Liver (tissue), 3 donors: ENCODE measurements around the gene C2CD5.
"Not testable (repeated sequence)": the region's sequence is repeated elsewhere in the genome, so short reads cannot be mapped to it uniquely, and the experiment has no call there.

ENCODE experiments used
- ATF3 ChIP-seq: IDR thresholded peaks from 2 replicates; pipeline ENCODE4 v1.6.1; 2016; ENCODE audit warnings: antibody characterized with exemption
- CTCF ChIP-seq: fragments of 150-350 bp; IDR thresholded peaks from 2 replicates; pipeline ENCODE4 v1.5.1; 2017; ENCODE audit warnings: improper control_type of control experiment, low read depth, low read length; ENCODE audit not compliant: missing input control
- FOXA2 ChIP-seq: IDR thresholded peaks from 2 replicates; pipeline ENCODE4 v1.6.1; 2016; ENCODE audit warnings: antibody characterized with exemption
- JUND ChIP-seq, 2 donors: IDR thresholded peaks; 2 replicates each; pipeline ENCODE4 v1.6.1; 2016; ENCODE audit warnings: antibody characterized with exemption in 2 of 2
- MAX ChIP-seq: IDR thresholded peaks from 2 replicates; pipeline ENCODE4 v1.6.1; 2016; ENCODE audit warnings: antibody characterized with exemption
- RAD21 ChIP-seq, 2 donors: IDR thresholded peaks; 2 replicates each; pipeline ENCODE4 v1.6.1; 2016; ENCODE audit warnings: antibody characterized with exemption in 2 of 2, mild to moderate bottlenecking in 2 of 2
- SP1 ChIP-seq: IDR thresholded peaks from 2 replicates; pipeline ENCODE4 v1.6.1; 2018; ENCODE audit warnings: antibody characterized with exemption, mild to moderate bottlenecking
- TAF1 ChIP-seq: conservative IDR thresholded peaks from 2 replicates; pipeline ENCODE4 v1.6.1; 2016; ENCODE audit warnings: antibody characterized with exemption, mild to moderate bottlenecking
- YY1 ChIP-seq: IDR thresholded peaks from 2 replicates; pipeline ENCODE4 v1.6.1; 2016; ENCODE audit warnings: antibody characterized with exemption, mild to moderate bottlenecking
- TF ChIP-seq, protein P1 (sequence below): IDR thresholded peaks from 2 replicates; pipeline ENCODE4 v1.6.1; 2016; ENCODE audit warnings: antibody characterized with exemption, mild to moderate bottlenecking
- TF ChIP-seq, protein P2 (sequence below): IDR thresholded peaks from 2 replicates; pipeline ENCODE4 v1.6.1; 2016; ENCODE audit warnings: antibody characterized with exemption
- donor health status: healthy.
- donor health status: healthy.

- not testable (repeated sequence) for TF ChIP-seq CTCF; TAF1; JUND (IDR thresholded peaks at IDR 0.05); FOXA2; MAX; YY1; RAD21 (IDR thresholded peaks at IDR 0.05); ATF3; SP1
- TF ChIP-seq, protein P1, sequence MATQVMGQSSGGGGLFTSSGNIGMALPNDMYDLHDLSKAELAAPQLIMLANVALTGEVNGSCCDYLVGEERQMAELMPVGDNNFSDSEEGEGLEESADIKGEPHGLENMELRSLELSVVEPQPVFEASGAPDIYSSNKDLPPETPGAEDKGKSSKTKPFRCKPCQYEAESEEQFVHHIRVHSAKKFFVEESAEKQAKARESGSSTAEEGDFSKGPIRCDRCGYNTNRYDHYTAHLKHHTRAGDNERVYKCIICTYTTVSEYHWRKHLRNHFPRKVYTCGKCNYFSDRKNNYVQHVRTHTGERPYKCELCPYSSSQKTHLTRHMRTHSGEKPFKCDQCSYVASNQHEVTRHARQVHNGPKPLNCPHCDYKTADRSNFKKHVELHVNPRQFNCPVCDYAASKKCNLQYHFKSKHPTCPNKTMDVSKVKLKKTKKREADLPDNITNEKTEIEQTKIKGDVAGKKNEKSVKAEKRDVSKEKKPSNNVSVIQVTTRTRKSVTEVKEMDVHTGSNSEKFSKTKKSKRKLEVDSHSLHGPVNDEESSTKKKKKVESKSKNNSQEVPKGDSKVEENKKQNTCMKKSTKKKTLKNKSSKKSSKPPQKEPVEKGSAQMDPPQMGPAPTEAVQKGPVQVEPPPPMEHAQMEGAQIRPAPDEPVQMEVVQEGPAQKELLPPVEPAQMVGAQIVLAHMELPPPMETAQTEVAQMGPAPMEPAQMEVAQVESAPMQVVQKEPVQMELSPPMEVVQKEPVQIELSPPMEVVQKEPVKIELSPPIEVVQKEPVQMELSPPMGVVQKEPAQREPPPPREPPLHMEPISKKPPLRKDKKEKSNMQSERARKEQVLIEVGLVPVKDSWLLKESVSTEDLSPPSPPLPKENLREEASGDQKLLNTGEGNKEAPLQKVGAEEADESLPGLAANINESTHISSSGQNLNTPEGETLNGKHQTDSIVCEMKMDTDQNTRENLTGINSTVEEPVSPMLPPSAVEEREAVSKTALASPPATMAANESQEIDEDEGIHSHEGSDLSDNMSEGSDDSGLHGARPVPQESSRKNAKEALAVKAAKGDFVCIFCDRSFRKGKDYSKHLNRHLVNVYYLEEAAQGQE: not testable (repeated sequence)
- TF ChIP-seq, protein P2, sequence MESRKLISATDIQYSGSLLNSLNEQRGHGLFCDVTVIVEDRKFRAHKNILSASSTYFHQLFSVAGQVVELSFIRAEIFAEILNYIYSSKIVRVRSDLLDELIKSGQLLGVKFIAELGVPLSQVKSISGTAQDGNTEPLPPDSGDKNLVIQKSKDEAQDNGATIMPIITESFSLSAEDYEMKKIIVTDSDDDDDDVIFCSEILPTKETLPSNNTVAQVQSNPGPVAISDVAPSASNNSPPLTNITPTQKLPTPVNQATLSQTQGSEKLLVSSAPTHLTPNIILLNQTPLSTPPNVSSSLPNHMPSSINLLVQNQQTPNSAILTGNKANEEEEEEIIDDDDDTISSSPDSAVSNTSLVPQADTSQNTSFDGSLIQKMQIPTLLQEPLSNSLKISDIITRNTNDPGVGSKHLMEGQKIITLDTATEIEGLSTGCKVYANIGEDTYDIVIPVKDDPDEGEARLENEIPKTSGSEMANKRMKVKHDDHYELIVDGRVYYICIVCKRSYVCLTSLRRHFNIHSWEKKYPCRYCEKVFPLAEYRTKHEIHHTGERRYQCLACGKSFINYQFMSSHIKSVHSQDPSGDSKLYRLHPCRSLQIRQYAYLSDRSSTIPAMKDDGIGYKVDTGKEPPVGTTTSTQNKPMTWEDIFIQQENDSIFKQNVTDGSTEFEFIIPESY: not testable (repeated sequence)
Observed at GRCh38 chr12:22480814-22481213, 63.5 kb downstream of the C2CD5 start.
